ENCODE measurements around the gene DNAH17. TPM values are rescaled to one million over a fixed set of nuclear protein-coding genes. Genes with fewer than 3 reads are reported as not detected.

Gene DNAH17
- total RNA-seq, 1 experiment from 2014 or later: 0.23 TPM

- no TSS peak for BruUV-seq (replicated peaks)
- intact Hi-C loops (cut with micrococcal nuclease; ENCODE audit: unreplicated experiment): no loop called here
- TF ChIP-seq CTCF (IDR thresholded peaks at IDR 0.05; ENCODE audit: insufficient read depth in 1 of 2, low read depth in 1 of 2, low read length in 1 of 2, severe bottlenecking in 1 of 2, unreplicated experiment in 1 of 2): no peak
- peaks cover 3% of the 10 kb centered on the region for H3K27me3 Mint-ChIP-seq (ENCODE audit: insufficient read depth, unreplicated experiment)
- H3K9me3 Mint-ChIP-seq (ENCODE audit: unreplicated experiment): peaks cover 12% of the 10 kb centered on the region
- no peak for DNase-seq
- no peaks in the 10 kb centered on the region for H3K36me3 Mint-ChIP-seq (ENCODE audit: insufficient read depth, unreplicated experiment)
- Histone ChIP-seq H3K4me3 (ENCODE audit: low read depth, low read length) (no peak overlapping the region), H3K27me3 (replicated peaks; ENCODE audit: control insufficient read depth, insufficient read depth, low read length) (no peaks in the 10 kb centered on the region), H3K36me3 (ENCODE audit: control insufficient read depth, insufficient read depth, low read length) (no peaks in the 10 kb centered on the region), H3K4me1 (no peaks in the 10 kb centered on the region), H3K9me3 (peaks cover 12% of the 10 kb centered on the region)
- POLR2A ChIA-PET: no interaction called here
- H3K4me1 Mint-ChIP-seq (ENCODE audit: low read depth, unreplicated experiment): no peaks in the 10 kb centered on the region
- no peak overlapping the region for H3K27ac Mint-ChIP-seq (ENCODE audit: unreplicated experiment)
- CTCF ChIA-PET: interaction anchor here (1.2 kb wide), 1 partner anchor 10 kb away, joined by 3 read pairs; no protein-coding TSS in a partner anchor
- H3K4me3 Mint-ChIP-seq (ENCODE audit: unreplicated experiment): no peak overlapping the region
These were observed 28.5 kb downstream of the DNAH17 start for GRCh38 chr17:78548725-78549124.

GRCh38 chr17:78547035-78547434, 30.2 kb downstream of the DNAH17 start:
- Histone ChIP-seq H3K4me3 (ENCODE audit: low read depth, low read length) (no peak overlapping the region), H3K4me1 (no peaks in the 10 kb centered on the region), H3K36me3 (ENCODE audit: control insufficient read depth, insufficient read depth, low read length) (no peaks in the 10 kb centered on the region), H3K27me3 (replicated peaks; ENCODE audit: control insufficient read depth, insufficient read depth, low read length) (no peaks in the 10 kb centered on the region), H3K9me3 (peaks cover 12% of the 10 kb centered on the region)
- intact Hi-C loops (cut with micrococcal nuclease; ENCODE audit: unreplicated experiment): no loop called here
- no peak for DNase-seq
- POLR2A ChIA-PET: no interaction called here
- H3K4me3 Mint-ChIP-seq (ENCODE audit: unreplicated experiment): no peak overlapping the region
- peaks cover 3% of the 10 kb centered on the region for H3K27me3 Mint-ChIP-seq (ENCODE audit: insufficient read depth, unreplicated experiment)
- H3K4me1 Mint-ChIP-seq (ENCODE audit: low read depth, unreplicated experiment): no peaks in the 10 kb centered on the region
- no peak for TF ChIP-seq CTCF (IDR thresholded peaks at IDR 0.05; ENCODE audit: insufficient read depth in 1 of 2, low read depth in 1 of 2, low read length in 1 of 2, severe bottlenecking in 1 of 2, unreplicated experiment in 1 of 2)
- no TSS peak for BruUV-seq (replicated peaks)
- peaks cover 12% of the 10 kb centered on the region for H3K9me3 Mint-ChIP-seq (ENCODE audit: unreplicated experiment)
- CTCF ChIA-PET: no interaction called here
- no peaks in the 10 kb centered on the region for H3K36me3 Mint-ChIP-seq (ENCODE audit: insufficient read depth, unreplicated experiment)
- no peak overlapping the region for H3K27ac Mint-ChIP-seq (ENCODE audit: unreplicated experiment)

GRCh38 chr17:78546476-78546875, 30.7 kb downstream of the DNAH17 start:
- Mint-ChIP-seq H3K4me1 (ENCODE audit: low read depth, unreplicated experiment) (no peaks in the 10 kb centered on the region), H3K27me3 (ENCODE audit: insufficient read depth, unreplicated experiment) (peaks cover 6% of the 10 kb centered on the region), H3K9me3 (ENCODE audit: unreplicated experiment) (peaks cover 12% of the 10 kb centered on the region), H3K27ac (ENCODE audit: unreplicated experiment) (no peak overlapping the region), H3K36me3 (ENCODE audit: insufficient read depth, unreplicated experiment) (no peaks in the 10 kb centered on the region), H3K4me3 (ENCODE audit: unreplicated experiment) (no peak overlapping the region)
- DNase-seq: no peak
- POLR2A ChIA-PET: no interaction called here
- intact Hi-C loops (cut with micrococcal nuclease; ENCODE audit: unreplicated experiment): no loop called here
- H3K4me3 ChIP-seq (ENCODE audit: low read depth, low read length): no peak overlapping the region
- no peaks in the 10 kb centered on the region for H3K27me3 ChIP-seq (replicated peaks; ENCODE audit: control insufficient read depth, insufficient read depth, low read length)
- H3K9me3 ChIP-seq: peaks cover 12% of the 10 kb centered on the region
- no peak for TF ChIP-seq CTCF (IDR thresholded peaks at IDR 0.05; ENCODE audit: insufficient read depth in 1 of 2, low read depth in 1 of 2, low read length in 1 of 2, severe bottlenecking in 1 of 2, unreplicated experiment in 1 of 2)
- CTCF ChIA-PET: no interaction called here
- H3K36me3 ChIP-seq (ENCODE audit: control insufficient read depth, insufficient read depth, low read length): no peaks in the 10 kb centered on the region
- no peaks in the 10 kb centered on the region for H3K4me1 ChIP-seq
- no TSS peak for BruUV-seq (replicated peaks)
